Stomach (tissue), 4 donors: ENCODE results near the gene KYNU.

Experiments
- EP300 ChIP-seq: sonication (generic); formaldehyde crosslinking; IDR thresholded peaks from one replicate; pipeline ENCODE4 v1.6.1; 2017; ENCODE audit warnings: antibody characterized with exemption
- POLR2A ChIP-seq, 4 donors: fragments of 450-650 bp; IDR thresholded peaks; one replicate each; pipeline ENCODE4 v1.6.1; 2016; ENCODE audit warnings: antibody characterized with exemption in 4 of 4, control low read depth in 2 of 4, mild to moderate bottlenecking in 1 of 4, moderate library complexity in 1 of 4
- TF ChIP-seq, protein P1 (sequence below), 7 experiments: fragments of 450-650 bp in 4 of 7; fragments of 200-600 bp in 3 of 7; sonication (generic) in 3 of 7; IDR thresholded peaks; one replicate each; pipeline ENCODE4 v1.5.1; 2016 to 2019; ENCODE audit warnings: antibody characterized with exemption in 7 of 7, control low read depth in 2 of 7, mild to moderate bottlenecking in 1 of 7

DNA sequence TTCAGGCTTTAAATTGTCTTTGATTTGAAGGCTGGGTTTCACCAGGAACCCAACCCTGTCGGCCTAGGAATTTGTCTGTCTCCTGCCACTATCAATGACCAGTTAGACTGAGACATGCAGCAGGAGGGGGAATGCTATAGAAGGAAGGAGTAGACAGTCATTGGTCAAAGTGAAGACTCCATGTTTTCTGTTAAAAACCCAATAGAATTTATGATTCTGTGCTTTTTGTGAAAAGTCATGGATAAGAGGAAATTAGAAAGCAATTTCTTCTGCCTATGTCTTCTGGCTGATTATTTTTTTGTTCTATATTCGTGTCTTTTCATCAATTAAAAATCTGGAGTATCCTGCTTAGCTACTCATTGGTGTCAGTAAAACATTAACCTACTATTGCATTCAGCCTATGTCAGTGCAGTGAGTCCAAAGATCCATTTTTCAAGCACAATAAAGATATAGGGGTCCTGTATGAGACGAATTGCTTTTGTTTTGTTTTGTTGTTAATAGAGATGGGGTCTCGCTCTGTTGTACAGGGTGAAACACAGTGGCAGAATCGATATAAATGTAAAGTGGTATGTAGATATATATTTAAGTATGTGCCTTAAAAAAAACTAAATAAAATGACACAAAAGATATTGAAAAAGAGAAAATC lies 7.9 kb upstream of the KYNU start:
- TF ChIP-seq POLR2A (IDR thresholded peaks at IDR 0.05) (no peak), EP300 (no peak)
- TF ChIP-seq, protein P1, sequence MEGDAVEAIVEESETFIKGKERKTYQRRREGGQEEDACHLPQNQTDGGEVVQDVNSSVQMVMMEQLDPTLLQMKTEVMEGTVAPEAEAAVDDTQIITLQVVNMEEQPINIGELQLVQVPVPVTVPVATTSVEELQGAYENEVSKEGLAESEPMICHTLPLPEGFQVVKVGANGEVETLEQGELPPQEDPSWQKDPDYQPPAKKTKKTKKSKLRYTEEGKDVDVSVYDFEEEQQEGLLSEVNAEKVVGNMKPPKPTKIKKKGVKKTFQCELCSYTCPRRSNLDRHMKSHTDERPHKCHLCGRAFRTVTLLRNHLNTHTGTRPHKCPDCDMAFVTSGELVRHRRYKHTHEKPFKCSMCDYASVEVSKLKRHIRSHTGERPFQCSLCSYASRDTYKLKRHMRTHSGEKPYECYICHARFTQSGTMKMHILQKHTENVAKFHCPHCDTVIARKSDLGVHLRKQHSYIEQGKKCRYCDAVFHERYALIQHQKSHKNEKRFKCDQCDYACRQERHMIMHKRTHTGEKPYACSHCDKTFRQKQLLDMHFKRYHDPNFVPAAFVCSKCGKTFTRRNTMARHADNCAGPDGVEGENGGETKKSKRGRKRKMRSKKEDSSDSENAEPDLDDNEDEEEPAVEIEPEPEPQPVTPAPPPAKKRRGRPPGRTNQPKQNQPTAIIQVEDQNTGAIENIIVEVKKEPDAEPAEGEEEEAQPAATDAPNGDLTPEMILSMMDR (IDR thresholded peaks at IDR 0.05), result no peak
